ENCODE measurements around the gene CDH13. TPM values are rescaled to one million over a fixed set of nuclear protein-coding genes. Genes with fewer than 3 reads are reported as not detected.

Gene CDH13
- total RNA-seq, 1 donor from 2014 or later: 20.9 TPM

DNA sequence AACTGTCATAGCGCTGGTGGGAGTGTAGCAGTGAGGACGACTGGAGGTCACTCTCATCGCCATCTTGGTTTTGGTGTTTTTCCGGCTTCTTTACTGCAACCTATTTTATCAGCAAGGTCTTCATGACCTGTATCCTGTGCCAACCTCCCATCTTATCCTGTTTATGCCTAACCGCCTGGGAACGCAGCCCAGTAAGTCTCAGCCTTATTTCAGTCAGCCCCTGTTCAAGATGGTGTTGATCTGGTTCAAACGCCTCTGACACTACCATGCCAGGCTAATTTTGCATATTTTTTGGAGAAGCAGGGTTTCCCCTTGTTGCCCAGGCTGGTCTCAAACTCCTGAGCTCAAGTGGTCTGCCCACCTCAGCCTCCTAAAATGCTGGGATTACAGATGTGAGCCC lies 1001.2 kb downstream of the CDH13 start:
- H3K36me3 ChIP-seq (ENCODE audit: control insufficient read depth in 3 of 3, insufficient read depth in 3 of 3, low read length in 3 of 3): no peaks in the 10 kb centered on the region
- no peaks in the 10 kb centered on the region for H3K27me3 ChIP-seq (ENCODE audit: control insufficient read depth in 3 of 3, insufficient read depth in 3 of 3, low read length in 3 of 3)
- no peaks in the 10 kb centered on the region for H3K4me1 ChIP-seq (ENCODE audit: control insufficient read depth in 3 of 3, insufficient read depth in 3 of 3, low read length in 3 of 3)
- no peaks in the 10 kb centered on the region for H3K9me3 ChIP-seq (ENCODE audit: control insufficient read depth in 3 of 3, low read length in 3 of 3)
- no peak overlapping the region for H3K27ac ChIP-seq (ENCODE audit: low read depth, low read length)
- no peak overlapping the region for H3K9ac ChIP-seq (ENCODE audit: low read depth in 1 of 3, low read length in 3 of 3)
- no peak overlapping the region for H3K4me3 ChIP-seq (ENCODE audit: low read length in 3 of 3)

DNA sequence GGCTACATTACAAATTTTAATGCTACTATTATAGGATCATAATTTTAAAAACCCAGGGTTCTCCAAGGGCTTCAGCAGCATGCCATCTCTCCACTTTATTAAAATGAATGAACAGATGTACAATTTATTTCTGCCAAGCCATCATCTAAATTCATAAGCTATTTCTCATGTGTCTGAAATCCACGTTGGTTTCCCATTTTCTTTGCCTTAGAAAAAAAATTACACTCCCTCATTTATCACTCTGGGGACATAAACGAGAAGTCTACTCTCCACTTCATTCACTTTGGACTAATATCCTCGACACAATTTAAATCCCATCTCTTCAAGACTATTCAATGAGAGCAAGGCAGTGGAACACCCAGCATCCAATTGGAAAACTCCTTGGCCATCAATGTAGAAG lies 1002.7 kb downstream of the CDH13 start:
- Histone ChIP-seq H3K27ac (ENCODE audit: low read depth, low read length) (no peak overlapping the region), H3K36me3 (ENCODE audit: control insufficient read depth in 3 of 3, insufficient read depth in 3 of 3, low read length in 3 of 3) (no peaks in the 10 kb centered on the region), H3K4me3 (ENCODE audit: low read length in 3 of 3) (no peak overlapping the region), H3K4me1 (ENCODE audit: control insufficient read depth in 3 of 3, insufficient read depth in 3 of 3, low read length in 3 of 3) (no peaks in the 10 kb centered on the region), H3K9ac (ENCODE audit: low read depth in 1 of 3, low read length in 3 of 3) (no peak overlapping the region), H3K27me3 (ENCODE audit: control insufficient read depth in 3 of 3, insufficient read depth in 3 of 3, low read length in 3 of 3) (no peaks in the 10 kb centered on the region), H3K9me3 (ENCODE audit: control insufficient read depth in 3 of 3, low read length in 3 of 3) (no peaks in the 10 kb centered on the region)

DNA sequence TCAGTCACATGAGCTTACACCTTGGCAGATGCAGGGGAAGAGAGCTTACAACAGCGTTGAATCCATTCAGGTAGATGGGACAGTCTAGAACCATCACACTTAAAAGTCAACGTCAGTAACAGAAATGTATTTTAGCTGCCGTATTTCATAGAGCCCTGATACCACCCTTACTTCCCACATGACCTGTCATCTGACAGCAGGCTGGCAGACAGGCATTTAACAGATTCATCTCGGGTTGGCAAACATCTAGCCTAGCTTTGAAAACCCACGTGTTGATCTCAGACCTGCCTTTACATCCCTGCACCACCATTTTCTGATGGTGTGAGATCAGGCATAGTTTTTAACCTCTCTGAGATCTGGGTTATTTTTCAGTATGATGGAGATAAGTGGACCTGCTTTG lies 1003.1 kb downstream of the CDH13 start:
- H3K36me3 ChIP-seq (ENCODE audit: control insufficient read depth in 3 of 3, insufficient read depth in 3 of 3, low read length in 3 of 3): no peaks in the 10 kb centered on the region
- no peaks in the 10 kb centered on the region for H3K9me3 ChIP-seq (ENCODE audit: control insufficient read depth in 3 of 3, low read length in 3 of 3)
- H3K9ac ChIP-seq (ENCODE audit: low read depth in 1 of 3, low read length in 3 of 3): no peak overlapping the region
- H3K27me3 ChIP-seq (ENCODE audit: control insufficient read depth in 3 of 3, insufficient read depth in 3 of 3, low read length in 3 of 3): no peaks in the 10 kb centered on the region
- no peaks in the 10 kb centered on the region for H3K4me1 ChIP-seq (ENCODE audit: control insufficient read depth in 3 of 3, insufficient read depth in 3 of 3, low read length in 3 of 3)
- H3K27ac ChIP-seq (ENCODE audit: low read depth, low read length): no peak overlapping the region
- no peak overlapping the region for H3K4me3 ChIP-seq (ENCODE audit: low read length in 3 of 3)

DNA sequence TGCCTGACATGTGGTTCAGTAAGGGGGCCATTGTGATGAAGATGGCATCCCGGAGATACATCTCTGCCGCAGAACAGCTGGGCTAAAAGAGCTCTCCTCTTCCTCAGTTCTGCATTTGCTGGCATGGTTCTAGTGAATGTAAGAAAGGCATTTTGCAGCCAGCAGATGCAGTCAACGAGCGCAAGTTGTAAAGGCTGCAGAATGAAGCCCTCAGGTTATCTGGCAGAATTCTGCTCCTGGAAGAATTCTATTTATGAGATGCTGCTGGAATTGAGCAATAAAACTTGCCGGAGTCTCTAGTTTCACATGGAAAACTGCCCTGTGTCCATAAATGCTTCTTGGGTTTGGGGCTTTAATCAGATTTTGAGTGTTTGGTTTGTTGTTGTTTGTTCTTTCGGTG lies 1004.2 kb downstream of the CDH13 start:
- Histone ChIP-seq H3K36me3 (ENCODE audit: control insufficient read depth in 3 of 3, insufficient read depth in 3 of 3, low read length in 3 of 3) (no peaks in the 10 kb centered on the region), H3K4me3 (ENCODE audit: low read length in 3 of 3) (no peak overlapping the region), H3K27ac (ENCODE audit: low read depth, low read length) (no peak overlapping the region), H3K9me3 (ENCODE audit: control insufficient read depth in 3 of 3, low read length in 3 of 3) (no peaks in the 10 kb centered on the region), H3K27me3 (ENCODE audit: control insufficient read depth in 3 of 3, insufficient read depth in 3 of 3, low read length in 3 of 3) (no peaks in the 10 kb centered on the region), H3K9ac (ENCODE audit: low read depth in 1 of 3, low read length in 3 of 3) (no peak overlapping the region), H3K4me1 (ENCODE audit: control insufficient read depth in 3 of 3, insufficient read depth in 3 of 3, low read length in 3 of 3) (no peaks in the 10 kb centered on the region)

DNA sequence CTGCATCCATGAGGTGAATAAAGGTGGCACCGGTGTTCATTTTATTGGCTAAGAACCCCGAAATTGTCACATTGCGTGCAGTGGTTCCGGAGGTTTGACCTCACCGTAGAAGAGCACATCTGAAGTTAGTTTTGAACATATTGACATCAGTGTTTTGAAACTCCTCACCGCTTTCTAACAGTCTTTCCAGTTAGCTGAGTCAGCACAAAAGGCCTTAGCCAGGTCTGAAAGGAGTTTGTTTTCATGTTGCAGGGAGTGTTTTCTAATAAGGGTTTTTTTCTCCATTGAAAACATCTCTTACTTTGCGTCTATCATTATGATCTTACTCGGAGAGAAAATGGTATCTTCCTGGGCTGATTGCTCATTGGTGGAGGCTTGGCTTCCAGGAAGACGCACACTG lies 1006.5 kb downstream of the CDH13 start:
- H3K27me3 ChIP-seq (ENCODE audit: control insufficient read depth in 3 of 3, insufficient read depth in 3 of 3, low read length in 3 of 3): no peaks in the 10 kb centered on the region
- no peak overlapping the region for H3K9ac ChIP-seq (ENCODE audit: low read depth in 1 of 3, low read length in 3 of 3)
- H3K36me3 ChIP-seq (ENCODE audit: control insufficient read depth in 3 of 3, insufficient read depth in 3 of 3, low read length in 3 of 3): no peaks in the 10 kb centered on the region
- no peak overlapping the region for H3K27ac ChIP-seq (ENCODE audit: low read depth, low read length)
- H3K4me1 ChIP-seq (ENCODE audit: control insufficient read depth in 3 of 3, insufficient read depth in 3 of 3, low read length in 3 of 3): no peaks in the 10 kb centered on the region
- no peaks in the 10 kb centered on the region for H3K9me3 ChIP-seq (ENCODE audit: control insufficient read depth in 3 of 3, low read length in 3 of 3)
- H3K4me3 ChIP-seq (ENCODE audit: low read length in 3 of 3): no peak overlapping the region

DNA sequence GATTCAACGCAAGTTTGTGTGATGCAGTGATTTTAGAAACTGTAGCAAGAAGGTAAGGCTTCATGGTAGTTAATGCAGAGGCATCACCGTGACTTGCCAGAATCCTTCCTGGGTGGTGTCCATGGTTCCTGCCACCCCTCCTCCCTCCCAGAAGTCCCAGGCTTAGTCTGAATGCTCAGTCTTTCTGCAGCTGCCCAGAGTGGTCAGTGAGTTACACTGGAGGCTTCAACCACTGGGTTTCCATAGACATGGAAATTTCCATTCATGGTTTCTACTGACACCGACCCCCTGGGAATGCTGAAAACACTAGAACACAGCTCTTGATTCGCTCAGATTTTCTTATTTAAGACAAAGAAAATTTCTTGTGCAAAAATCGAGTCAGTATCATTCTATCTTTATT lies 1021.6 kb downstream of the CDH13 start:
- no peaks in the 10 kb centered on the region for H3K9me3 ChIP-seq (ENCODE audit: control insufficient read depth in 3 of 3, low read length in 3 of 3)
- H3K4me3 ChIP-seq (ENCODE audit: low read length in 3 of 3): no peak overlapping the region
- no peak overlapping the region for H3K27ac ChIP-seq (ENCODE audit: low read depth, low read length)
- H3K36me3 ChIP-seq (ENCODE audit: control insufficient read depth in 3 of 3, insufficient read depth in 3 of 3, low read length in 3 of 3): peaks cover 0 to 2% (median 0%) of the 10 kb centered on the region in 3 donors
- H3K4me1 ChIP-seq (ENCODE audit: control insufficient read depth in 3 of 3, insufficient read depth in 3 of 3, low read length in 3 of 3): no peaks in the 10 kb centered on the region
- H3K9ac ChIP-seq (ENCODE audit: low read depth in 1 of 3, low read length in 3 of 3): no peak overlapping the region
- H3K27me3 ChIP-seq (ENCODE audit: control insufficient read depth in 3 of 3, insufficient read depth in 3 of 3, low read length in 3 of 3): no peaks in the 10 kb centered on the region

DNA sequence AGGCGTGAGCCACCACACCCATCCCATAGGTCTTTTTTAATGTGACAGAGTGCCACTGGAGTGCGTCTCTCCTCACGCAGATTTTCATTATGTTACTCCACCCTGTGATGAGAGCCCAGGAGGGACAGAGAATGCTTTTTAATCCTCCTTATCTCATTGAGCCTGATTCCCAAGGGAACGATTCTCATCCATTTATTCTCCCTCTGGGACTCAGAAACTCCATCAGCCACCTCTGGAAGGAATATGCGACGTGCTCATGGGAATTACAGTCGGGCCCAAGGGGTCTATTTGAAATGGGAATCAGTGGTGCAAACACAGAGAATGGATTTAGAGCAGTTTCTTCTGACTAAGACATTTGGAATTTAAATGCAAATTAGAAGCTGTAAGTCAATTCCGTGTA lies 1025.1 kb downstream of the CDH13 start:
- Histone ChIP-seq H3K27ac (ENCODE audit: low read depth, low read length) (no peak overlapping the region), H3K9me3 (ENCODE audit: control insufficient read depth in 3 of 3, low read length in 3 of 3) (no peaks in the 10 kb centered on the region), H3K9ac (ENCODE audit: low read depth in 1 of 3, low read length in 3 of 3) (no peak overlapping the region), H3K27me3 (ENCODE audit: control insufficient read depth in 3 of 3, insufficient read depth in 3 of 3, low read length in 3 of 3) (no peaks in the 10 kb centered on the region), H3K4me3 (ENCODE audit: low read length in 3 of 3) (no peak overlapping the region), H3K4me1 (ENCODE audit: control insufficient read depth in 3 of 3, insufficient read depth in 3 of 3, low read length in 3 of 3) (no peaks in the 10 kb centered on the region), H3K36me3 (ENCODE audit: control insufficient read depth in 3 of 3, insufficient read depth in 3 of 3, low read length in 3 of 3) (no peaks in the 10 kb centered on the region)

DNA sequence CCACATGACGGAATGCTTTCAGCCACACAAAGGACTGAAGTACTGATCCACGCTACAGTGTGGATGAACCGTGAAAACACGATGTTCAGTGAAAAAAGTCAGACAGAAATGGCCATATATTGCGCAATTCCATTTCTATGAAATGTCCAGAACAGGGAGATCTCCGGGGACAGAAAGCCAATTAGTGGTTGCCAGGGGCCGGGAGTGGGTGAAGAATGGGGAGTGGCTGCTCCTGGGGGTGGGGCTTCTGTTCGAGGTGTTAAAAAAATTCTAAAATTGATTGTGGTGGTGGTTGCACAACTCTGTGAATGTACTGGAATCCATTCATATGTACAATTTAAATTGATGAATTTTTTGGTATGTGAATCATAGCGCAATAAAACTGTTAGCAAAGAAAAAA lies 1026.2 kb downstream of the CDH13 start:
- H3K9ac ChIP-seq (ENCODE audit: low read depth in 1 of 3, low read length in 3 of 3): no peak overlapping the region
- no peak overlapping the region for H3K4me3 ChIP-seq (ENCODE audit: low read length in 3 of 3)
- H3K36me3 ChIP-seq (ENCODE audit: control insufficient read depth in 3 of 3, insufficient read depth in 3 of 3, low read length in 3 of 3): no peaks in the 10 kb centered on the region
- no peaks in the 10 kb centered on the region for H3K27me3 ChIP-seq (ENCODE audit: control insufficient read depth in 3 of 3, insufficient read depth in 3 of 3, low read length in 3 of 3)
- H3K27ac ChIP-seq (ENCODE audit: low read depth, low read length): no peak overlapping the region
- H3K9me3 ChIP-seq (ENCODE audit: control insufficient read depth in 3 of 3, low read length in 3 of 3): no peaks in the 10 kb centered on the region
- H3K4me1 ChIP-seq (ENCODE audit: control insufficient read depth in 3 of 3, insufficient read depth in 3 of 3, low read length in 3 of 3): no peaks in the 10 kb centered on the region

DNA sequence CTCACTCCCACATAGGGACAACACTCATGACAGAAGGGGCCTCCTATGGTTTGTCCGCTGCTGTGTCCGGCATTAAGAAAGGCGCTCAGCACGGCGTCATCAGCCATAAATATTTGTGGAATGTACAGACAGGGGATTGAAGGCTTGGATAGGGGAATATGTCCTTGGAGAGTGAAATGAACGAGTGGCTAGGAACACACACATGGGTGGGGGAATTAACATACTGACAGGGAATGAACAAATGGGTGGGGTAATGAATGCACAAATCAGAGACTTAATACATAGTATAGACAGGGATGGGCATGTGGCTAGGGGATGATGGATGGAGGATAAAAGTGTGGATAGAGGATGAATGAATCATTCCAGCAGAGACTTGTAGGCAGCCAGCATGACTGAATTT lies 1027.0 kb downstream of the CDH13 start:
- H3K27ac ChIP-seq (ENCODE audit: low read depth, low read length): no peak overlapping the region
- no peak overlapping the region for H3K9ac ChIP-seq (ENCODE audit: low read depth in 1 of 3, low read length in 3 of 3)
- H3K4me3 ChIP-seq (ENCODE audit: low read length in 3 of 3): no peak overlapping the region
- H3K9me3 ChIP-seq (ENCODE audit: control insufficient read depth in 3 of 3, low read length in 3 of 3): no peaks in the 10 kb centered on the region
- H3K27me3 ChIP-seq (ENCODE audit: control insufficient read depth in 3 of 3, insufficient read depth in 3 of 3, low read length in 3 of 3): no peaks in the 10 kb centered on the region
- no peaks in the 10 kb centered on the region for H3K36me3 ChIP-seq (ENCODE audit: control insufficient read depth in 3 of 3, insufficient read depth in 3 of 3, low read length in 3 of 3)
- H3K4me1 ChIP-seq (ENCODE audit: control insufficient read depth in 3 of 3, insufficient read depth in 3 of 3, low read length in 3 of 3): no peaks in the 10 kb centered on the region

DNA sequence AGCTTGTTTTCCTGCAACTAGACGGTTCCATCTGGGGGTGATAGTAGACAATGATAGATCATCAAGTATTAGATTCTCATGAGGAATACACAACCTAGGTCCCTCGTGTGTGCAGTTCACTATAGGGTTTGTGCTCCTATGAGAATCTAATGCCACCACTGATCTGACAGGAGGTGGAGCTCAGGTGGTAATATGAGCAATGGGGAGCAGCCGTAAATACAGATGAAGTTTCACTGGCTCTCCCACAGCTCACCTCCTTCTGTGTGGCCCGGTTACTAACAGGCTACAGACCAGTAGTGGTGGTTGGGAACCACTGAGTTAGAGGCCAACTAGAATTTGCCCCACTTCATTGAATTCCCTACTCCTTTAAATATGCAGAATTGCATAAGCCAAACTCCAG lies 1033.5 kb downstream of the CDH13 start:
- no peak overlapping the region for H3K4me3 ChIP-seq (ENCODE audit: low read length in 3 of 3)
- H3K27me3 ChIP-seq (ENCODE audit: control insufficient read depth in 3 of 3, insufficient read depth in 3 of 3, low read length in 3 of 3): no peaks in the 10 kb centered on the region
- H3K9me3 ChIP-seq (ENCODE audit: control insufficient read depth in 3 of 3, low read length in 3 of 3): no peaks in the 10 kb centered on the region
- no peaks in the 10 kb centered on the region for H3K36me3 ChIP-seq (ENCODE audit: control insufficient read depth in 3 of 3, insufficient read depth in 3 of 3, low read length in 3 of 3)
- no peaks in the 10 kb centered on the region for H3K4me1 ChIP-seq (ENCODE audit: control insufficient read depth in 3 of 3, insufficient read depth in 3 of 3, low read length in 3 of 3)
- no peak overlapping the region for H3K9ac ChIP-seq (ENCODE audit: low read depth in 1 of 3, low read length in 3 of 3)
- no peak overlapping the region for H3K27ac ChIP-seq (ENCODE audit: low read depth, low read length)

DNA sequence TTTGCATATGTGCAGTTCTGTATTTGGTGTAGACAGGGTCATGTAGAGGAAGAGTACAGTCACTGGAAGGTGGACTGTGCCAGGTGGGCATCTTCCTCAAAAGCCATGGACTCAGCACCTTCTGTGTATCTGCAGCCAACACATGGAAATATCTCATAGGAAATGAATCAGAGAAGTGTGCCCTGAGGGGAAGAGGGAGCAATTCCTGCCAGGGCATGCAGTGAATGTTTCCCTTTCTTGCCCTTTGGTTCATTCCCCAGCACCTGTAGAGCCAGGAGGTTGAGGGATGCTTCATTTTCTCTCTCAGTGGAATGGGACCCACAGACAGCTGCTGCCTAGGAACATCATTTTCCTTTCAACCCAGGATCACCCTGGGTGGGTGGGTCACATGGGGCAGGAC lies 1034.9 kb downstream of the CDH13 start:
- no peaks in the 10 kb centered on the region for H3K36me3 ChIP-seq (ENCODE audit: control insufficient read depth in 3 of 3, insufficient read depth in 3 of 3, low read length in 3 of 3)
- H3K4me3 ChIP-seq (ENCODE audit: low read length in 3 of 3): no peak overlapping the region
- no peaks in the 10 kb centered on the region for H3K4me1 ChIP-seq (ENCODE audit: control insufficient read depth in 3 of 3, insufficient read depth in 3 of 3, low read length in 3 of 3)
- H3K9me3 ChIP-seq (ENCODE audit: control insufficient read depth in 3 of 3, low read length in 3 of 3): no peaks in the 10 kb centered on the region
- H3K9ac ChIP-seq (ENCODE audit: low read depth in 1 of 3, low read length in 3 of 3): no peak overlapping the region
- H3K27me3 ChIP-seq (ENCODE audit: control insufficient read depth in 3 of 3, insufficient read depth in 3 of 3, low read length in 3 of 3): no peaks in the 10 kb centered on the region
- H3K27ac ChIP-seq (ENCODE audit: low read depth, low read length): no peak overlapping the region

Data from skeletal muscle tissue (tissue), 4 donors.